Endothelial cell of umbilical vein (primary cell): Measurements from ENCODE around the gene LINC00237. TPM values are rescaled to one million over a fixed set of nuclear protein-coding genes. Genes with fewer than 3 reads are reported as not detected.

ENCODE experiments used
- BruUV-seq: library from RNA; stranded (reverse); fragments of 400-500 nt; replicated peaks from 2 replicates; lab custom pipeline; 2021; lab: Mats Ljungman, UMichigan
- CTCF ChIA-PET: fragments of 300-600, 350-600 bp; sonication (Branson Sonifier 250); formaldehyde crosslinking; loops from one replicate; lab custom pipeline; 2021; ENCODE audit warnings: antibody characterized with exemption, inconsistent platforms; lab: Charles Lee
- POLR2A ChIA-PET: fragments of 300-600, 350-600 bp; sonication (Branson Sonifier 250); formaldehyde crosslinking; loops from one replicate; lab custom pipeline; 2021; ENCODE audit warnings: antibody characterized with exemption, inconsistent platforms; lab: Charles Lee
- DNase-seq: peaks from one replicate; pipeline ENCODE4 v3.0.0-alpha.2; 2011; ENCODE audit warnings: low read depth, low spot score
- FAIRE-seq: peaks from 2 replicates; lab custom pipeline; 2011; peaks lifted over from hg19 to GRCh38; lab: Jason Lieb, UNC
- H2AFZ ChIP-seq: 2 replicates; pipeline ENCODE4 v1.6.0; 2012; ENCODE audit warnings: low read depth, low read length, control low read depth, inconsistent platforms
- H3K27ac ChIP-seq: 2 replicates; pipeline ENCODE4 v1.5.1; 2011; ENCODE audit warnings: low read depth, mild to moderate bottlenecking, control low read depth, low read length, moderate library complexity; ENCODE audit not compliant: insufficient read depth
- H3K27me3 ChIP-seq, 2 experiments: 2 replicates each; pipeline versions ENCODE4 v1.6.0 to v1.6.1; 2011; ENCODE audit warnings: low read length in 2 of 2, mixed read lengths in 1 of 2; ENCODE audit not compliant: control insufficient read depth in 2 of 2, insufficient read depth in 2 of 2
- H3K36me3 ChIP-seq, 2 experiments: 2 replicates in 1 of 2; 3 replicates in 1 of 2; pipeline ENCODE4 v1.5.1; 2011; ENCODE audit warnings: low read length in 2 of 2, mild to moderate bottlenecking in 1 of 2, moderate library complexity in 1 of 2; ENCODE audit not compliant: control insufficient read depth in 2 of 2, insufficient read depth in 2 of 2; ENCODE audit errors: extremely low read depth in 1 of 2
- H3K4me1 ChIP-seq: 3 replicates; pipeline ENCODE4 v1.5.1; 2011; ENCODE audit warnings: mild to moderate bottlenecking, low read length; ENCODE audit not compliant: control insufficient read depth, insufficient read depth; ENCODE audit errors: extremely low read depth
- H3K4me2 ChIP-seq: 2 replicates; pipeline ENCODE4 v1.6.1; 2011; ENCODE audit warnings: low read length, control low read depth, mixed read lengths; ENCODE audit not compliant: insufficient read depth
- H3K4me3 ChIP-seq, 3 experiments: fragments of 200-600 bp in 1 of 3; sonication (generic), shearing (Covaris generic) in 1 of 3; replicated peaks in 1 of 3; 2 replicates each; pipeline ENCODE4 v1.5.1; 2011 to 2016; ENCODE audit warnings: control low read depth in 3 of 3, low read length in 3 of 3, mild to moderate bottlenecking in 2 of 3, inconsistent platforms in 1 of 3, low read depth in 1 of 3, moderate library complexity in 1 of 3; ENCODE audit not compliant: insufficient read depth in 1 of 3
- H3K79me2 ChIP-seq: 2 replicates; pipeline ENCODE4 v1.6.0; 2012; ENCODE audit warnings: low read length, inconsistent platforms; ENCODE audit not compliant: control insufficient read depth, insufficient read depth
- H3K9ac ChIP-seq: replicated peaks from 2 replicates; pipeline ENCODE3; 2011; ENCODE audit warnings: low read length, control low read depth; ENCODE audit not compliant: insufficient read depth; ENCODE audit errors: extremely low read depth
- H3K9me1 ChIP-seq: replicated peaks from 3 replicates; pipeline ENCODE4 v1.6.0; 2011; ENCODE audit warnings: mild to moderate bottlenecking, low read length; ENCODE audit not compliant: control insufficient read depth, insufficient read depth; ENCODE audit errors: extremely low read depth
- H3K9me3 ChIP-seq: replicated peaks from 2 replicates; pipeline ENCODE4 v1.5.1; 2012; ENCODE audit warnings: low read length, inconsistent platforms; ENCODE audit not compliant: control insufficient read depth, insufficient read depth
- H4K20me1 ChIP-seq: replicated peaks from 2 replicates; pipeline ENCODE3; 2011; ENCODE audit warnings: mild to moderate bottlenecking, low read length; ENCODE audit not compliant: control insufficient read depth, insufficient read depth; ENCODE audit errors: extremely low read depth
- EZH2 ChIP-seq: IDR thresholded peaks from 2 replicates; pipeline ENCODE4 v1.6.1; 2012; ENCODE audit warnings: borderline replicate concordance, low read depth, mild to moderate bottlenecking, moderate library complexity, low read length, inconsistent platforms; ENCODE audit not compliant: severe bottlenecking
- FOS ChIP-seq: IDR thresholded peaks from 2 replicates; pipeline ENCODE4 v1.6.1; 2011; ENCODE audit warnings: mild to moderate bottlenecking, low read length, moderate library complexity, borderline replicate concordance; ENCODE audit not compliant: insufficient read depth
- GATA2 ChIP-seq: IDR thresholded peaks from 2 replicates; pipeline ENCODE4 v1.7.0; 2011; ENCODE audit warnings: low read depth, mild to moderate bottlenecking, moderate library complexity, mixed read lengths, low read length; ENCODE audit not compliant: insufficient read length, insufficient read depth
- JUN ChIP-seq: IDR thresholded peaks from 2 replicates; pipeline ENCODE4 v1.6.1; 2011; ENCODE audit warnings: borderline replicate concordance, low read depth; ENCODE audit not compliant: insufficient read length, insufficient read depth
- MYC ChIP-seq: IDR thresholded peaks from one replicate; pipeline ENCODE4 v1.6.1; 2011; ENCODE audit warnings: mild to moderate bottlenecking, low read depth, low read length
- POLR2A ChIP-seq: IDR thresholded peaks from 2 replicates; pipeline ENCODE4 v1.6.1; 2012; ENCODE audit warnings: low read depth, mild to moderate bottlenecking, control low read depth, low read length
- POLR2AphosphoS5 ChIP-seq: IDR thresholded peaks from 2 replicates; pipeline ENCODE4 v1.6.1; 2012; ENCODE audit warnings: low read depth, mild to moderate bottlenecking, control low read depth, low read length, moderate library complexity; ENCODE audit not compliant: insufficient read depth
- dilution Hi-C: fragments of 300-500 bp; cut with MboI; formaldehyde crosslinking; loops from one replicate; pipeline ENCODE4 v1.15.0; 2019; ENCODE audit warnings: low sequenced_read_pairs; ENCODE audit not compliant: extremely low pct_ligation_motif_present
- intact Hi-C: fragments of 100-400 bp; cut with micrococcal nuclease; formaldehyde crosslinking; loops from one replicate; pipeline ENCODE4 v1.10.0; 2022
- polyA plus RNA-seq, 4 experiments: library from polyadenylated mRNA; depleted of rRNA in 3 of 4; stranded (reverse) in 3 of 4; unstranded in 1 of 4; fragments of >200 nt; gene quantifications; 2 replicates each; pipeline versions ENCODE4 v1.2.1 to v1.2.3, GENCODE V29; 2011 to 2012; ENCODE audit warnings: missing spikeins in 1 of 4
- total RNA-seq: library from RNA; stranded (reverse); gene quantifications from 2 replicates; pipeline ENCODE4 v1.2.3, GENCODE V29; 2021
- TF ChIP-seq, protein P1 (sequence below): IDR thresholded peaks from 2 replicates; pipeline ENCODE4 v1.6.1; 2011; ENCODE audit not compliant: insufficient read depth, insufficient read length
- TF ChIP-seq, protein P2 (sequence below), 2 donors: IDR thresholded peaks; 1 replicate in 1 of 2; 2 replicates in 1 of 2; pipeline ENCODE4 v1.5.1; 2011; ENCODE audit warnings: low read length in 2 of 2, mild to moderate bottlenecking in 2 of 2, moderate library complexity in 2 of 2, control low read depth in 1 of 2, inconsistent platforms in 1 of 2, low read depth in 1 of 2; ENCODE audit not compliant: insufficient read depth in 1 of 2; ENCODE audit errors: extremely low read depth in 1 of 2

The LINC00237 gene
- total and polyA plus RNA-seq, 2 donors (not counting 3 experiments of a cell fraction or from before 2014, with no cell fraction given): not detected

GRCh38 chr20:21139881-21140566 lies 33.9 kb upstream of the LINC00237 start:
- TF ChIP-seq POLR2A: no peak
- no peak for TF ChIP-seq EZH2
- no peak for TF ChIP-seq JUN
- no peak for TF ChIP-seq FOS
- TF ChIP-seq POLR2AphosphoS5: no peak
- TF ChIP-seq GATA2: no peak
- TF ChIP-seq, protein P1, sequence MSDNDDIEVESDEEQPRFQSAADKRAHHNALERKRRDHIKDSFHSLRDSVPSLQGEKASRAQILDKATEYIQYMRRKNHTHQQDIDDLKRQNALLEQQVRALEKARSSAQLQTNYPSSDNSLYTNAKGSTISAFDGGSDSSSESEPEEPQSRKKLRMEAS: no peak
- TF ChIP-seq MYC: no peak
- TF ChIP-seq, protein P2, sequence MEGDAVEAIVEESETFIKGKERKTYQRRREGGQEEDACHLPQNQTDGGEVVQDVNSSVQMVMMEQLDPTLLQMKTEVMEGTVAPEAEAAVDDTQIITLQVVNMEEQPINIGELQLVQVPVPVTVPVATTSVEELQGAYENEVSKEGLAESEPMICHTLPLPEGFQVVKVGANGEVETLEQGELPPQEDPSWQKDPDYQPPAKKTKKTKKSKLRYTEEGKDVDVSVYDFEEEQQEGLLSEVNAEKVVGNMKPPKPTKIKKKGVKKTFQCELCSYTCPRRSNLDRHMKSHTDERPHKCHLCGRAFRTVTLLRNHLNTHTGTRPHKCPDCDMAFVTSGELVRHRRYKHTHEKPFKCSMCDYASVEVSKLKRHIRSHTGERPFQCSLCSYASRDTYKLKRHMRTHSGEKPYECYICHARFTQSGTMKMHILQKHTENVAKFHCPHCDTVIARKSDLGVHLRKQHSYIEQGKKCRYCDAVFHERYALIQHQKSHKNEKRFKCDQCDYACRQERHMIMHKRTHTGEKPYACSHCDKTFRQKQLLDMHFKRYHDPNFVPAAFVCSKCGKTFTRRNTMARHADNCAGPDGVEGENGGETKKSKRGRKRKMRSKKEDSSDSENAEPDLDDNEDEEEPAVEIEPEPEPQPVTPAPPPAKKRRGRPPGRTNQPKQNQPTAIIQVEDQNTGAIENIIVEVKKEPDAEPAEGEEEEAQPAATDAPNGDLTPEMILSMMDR (IDR thresholded peaks at IDR 0.05; ENCODE audit: extremely low read depth in 1 of 2, insufficient read depth in 1 of 2, low read depth in 1 of 2, low read length in 2 of 2): no peak
- H3K4me1 ChIP-seq: no peaks in the 10 kb centered on the region
- DNase-seq (no peak), FAIRE-seq (no peak)
- no peaks in the 10 kb centered on the region for H3K9me3 ChIP-seq
- no peaks in the 10 kb centered on the region for H3K27me3 ChIP-seq
- ChIA-PET POLR2A (no interaction called here), CTCF (no interaction called here)
- dilution Hi-C loops (no loop called here), intact Hi-C loops (no loop called here)
- no peak overlapping the region for H3K9ac ChIP-seq
- H3K4me2 ChIP-seq: no peak overlapping the region
- H3K9me1 ChIP-seq: no peaks in the 10 kb centered on the region
- no peak overlapping the region for H3K27ac ChIP-seq
- H4K20me1 ChIP-seq: no peaks in the 10 kb centered on the region
- H3K36me3 ChIP-seq: no peaks in the 10 kb centered on the region
- no peak overlapping the region for H3K4me3 ChIP-seq
- no peak overlapping the region for H2AFZ ChIP-seq
- no peaks in the 10 kb centered on the region for H3K79me2 ChIP-seq
- BruUV-seq: no TSS peak
